ENCODE data around the gene XXYLT1.
"Not testable (repeated sequence)": the region's sequence is repeated elsewhere in the genome, so short reads cannot be mapped to it uniquely, and the experiment has no call there.

Gene XXYLT1

GRCh38 chr3:195226445-195226844 is 44.5 kb downstream of the XXYLT1 start:
- DNase-seq: no peak

- no peak for DNase-seq
Measured at GRCh38 chr3:195224980-195225580, 45.9 kb downstream of the XXYLT1 start.

- DNase-seq: no peak
Measured at GRCh38 chr3:195224156-195224979, 46.6 kb downstream of the XXYLT1 start.

- DNase-seq: no peak
Measured at GRCh38 chr3:195221876-195222617, 48.9 kb downstream of the XXYLT1 start.

GRCh38 chr3:195221015-195221853 is 49.7 kb downstream of the XXYLT1 start:
- peak; percentile 81 for DNase-seq

- no peak for DNase-seq
Measured at GRCh38 chr3:195219351-195220230, 51.4 kb downstream of the XXYLT1 start.

- not testable (repeated sequence) for DNase-seq
Measured at GRCh38 chr3:195218331-195218730, 52.6 kb downstream of the XXYLT1 start.

- not testable (repeated sequence) for DNase-seq
Measured at GRCh38 chr3:195215576-195215975, 55.4 kb downstream of the XXYLT1 start.

GRCh38 chr3:195214381-195214780 is 56.6 kb downstream of the XXYLT1 start:
- DNase-seq: no peak

GRCh38 chr3:195213639-195214315 is 57.2 kb downstream of the XXYLT1 start:
- no peak for DNase-seq

GRCh38 chr3:195212749-195213375 is 58.1 kb downstream of the XXYLT1 start:
- DNase-seq: no peak

GRCh38 chr3:195212033-195212748 is 58.8 kb downstream of the XXYLT1 start:
- DNase-seq: no peak

- DNase-seq: peak; percentile 80
Measured at GRCh38 chr3:195210266-195210973, 60.5 kb downstream of the XXYLT1 start.

GRCh38 chr3:195209847-195210265 is 61.1 kb downstream of the XXYLT1 start:
- DNase-seq: peak; percentile 85

GRCh38 chr3:195209083-195209846 is 61.7 kb downstream of the XXYLT1 start:
- DNase-seq: no peak

GRCh38 chr3:195208631-195209030 is 62.3 kb downstream of the XXYLT1 start:
- DNase-seq: no peak

GRCh38 chr3:195208183-195208582 is 62.8 kb downstream of the XXYLT1 start:
- no peak for DNase-seq

GRCh38 chr3:195207731-195208130 is 63.2 kb downstream of the XXYLT1 start:
- DNase-seq: peak; percentile 48
